Naive B cell (primary cell): ENCODE results near the gene OR2AT4. TPM values are rescaled to one million over a fixed set of nuclear protein-coding genes. Genes with fewer than 3 reads are reported as not detected.
"Not testable (repeated sequence)": the region's sequence is repeated elsewhere in the genome, so short reads cannot be mapped to it uniquely, and the experiment has no call there.

Experiments used
- ATAC-seq, 2 donors: fragments of 150-1000 bp; cut with Tn5 transposase; 2 replicates each; pipeline ENCODE4 v1.10.0; 2021; ENCODE audit warnings: low read depth in 2 of 2, mild to moderate bottlenecking in 2 of 2, moderate library complexity in 2 of 2
- DNase-seq: peaks from one replicate; pipeline ENCODE4 v3.0.0; 2022
- H3K27ac Mint-ChIP-seq, 6 donors: one replicate each; pipeline ENCODE4 v1.8.0; 2020 to 2022; ENCODE audit warnings: mild to moderate bottlenecking in 6 of 6, mixed read lengths in 6 of 6, moderate library complexity in 5 of 6, inconsistent platforms in 2 of 6
- H3K27me3 Mint-ChIP-seq, 3 donors: one replicate each; pipeline ENCODE4 v1.8.0; 2021 to 2022; ENCODE audit warnings: mixed read lengths in 3 of 3, mild to moderate bottlenecking in 1 of 3
- H3K36me3 Mint-ChIP-seq, 2 donors: one replicate each; pipeline ENCODE4 v1.8.0; 2020 to 2022; ENCODE audit warnings: mixed read lengths in 2 of 2, inconsistent platforms in 1 of 2, mild to moderate bottlenecking in 1 of 2
- H3K4me1 Mint-ChIP-seq, 3 donors: one replicate each; pipeline ENCODE4 v1.8.0; 2020 to 2022; ENCODE audit warnings: mixed read lengths in 3 of 3, inconsistent platforms in 1 of 3, mild to moderate bottlenecking in 1 of 3, moderate library complexity in 1 of 3
- H3K4me3 Mint-ChIP-seq, 8 donors: one replicate each; pipeline ENCODE4 v1.8.0; 2020 to 2022; ENCODE audit warnings: mild to moderate bottlenecking in 8 of 8, mixed read lengths in 8 of 8, moderate library complexity in 8 of 8, inconsistent platforms in 2 of 8
- H3K9me3 Mint-ChIP-seq, 7 donors: one replicate each; pipeline ENCODE4 v1.8.0; 2020 to 2022; ENCODE audit warnings: mixed read lengths in 7 of 7, mild to moderate bottlenecking in 5 of 7, inconsistent platforms in 2 of 7, moderate library complexity in 1 of 7
- polyA plus RNA-seq, 6 donors: library from polyadenylated mRNA; unstranded; fragments of 300-500 nt; fragmentation: Illumina TruSeq; gene quantifications; one replicate each; pipeline ENCODE4 v1.2.3, GENCODE V29; 2021; ENCODE audit warnings: low read depth in 6 of 6

OR2AT4 gene
- polyA plus RNA-seq, 6 donors from 2014 or later: not detected

DNA sequence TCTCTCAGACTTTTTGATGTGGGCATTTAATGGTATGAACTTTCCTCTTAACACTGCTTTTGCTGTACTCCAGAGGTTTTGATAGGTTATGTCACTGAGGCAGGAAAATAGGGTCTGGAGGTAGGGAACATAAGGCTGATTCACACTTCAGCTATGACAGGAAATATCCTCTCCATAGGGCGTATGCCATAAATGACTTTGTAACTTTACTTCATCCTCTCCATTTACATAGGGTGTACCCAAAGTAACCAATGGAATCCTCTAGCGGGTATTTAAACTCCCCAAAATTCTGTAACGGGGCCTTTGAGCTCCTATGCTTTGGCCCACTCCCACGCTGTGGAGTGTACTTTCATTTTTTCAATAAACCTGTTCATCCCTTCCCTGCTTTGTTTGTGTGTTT lies 49.5 kb downstream of the OR2AT4 start:
- no peak for DNase-seq
- H3K4me3 Mint-ChIP-seq: no peak overlapping the region
- peaks cover 0 to 4% (median under 1%) of the 10 kb centered on the region in 7 donors for H3K9me3 Mint-ChIP-seq
- peaks cover 0 to 3% of the 10 kb centered on the region in 2 donors for H3K36me3 Mint-ChIP-seq
- peaks cover 27 to 40% (median 37%) of the 10 kb centered on the region in 3 donors for H3K4me1 Mint-ChIP-seq
- peak overlapping the region in 1 of 6 donors; percentile 33 for H3K27ac Mint-ChIP-seq
- H3K27me3 Mint-ChIP-seq: no peaks in the 10 kb centered on the region
- no peak for ATAC-seq

GRCh38 chr11:75046668-75047067 lies 50.0 kb downstream of the OR2AT4 start:
- not testable (repeated sequence) for H3K4me3 Mint-ChIP-seq, H3K36me3 Mint-ChIP-seq, H3K9me3 Mint-ChIP-seq, H3K27me3 Mint-ChIP-seq, DNase-seq, ATAC-seq
- Mint-ChIP-seq H3K27ac (peak overlapping the region in 1 of 6 donors; percentile 34), H3K4me1 (peaks cover 27 to 40% (median 37%) of the 10 kb centered on the region in 3 donors)

DNA sequence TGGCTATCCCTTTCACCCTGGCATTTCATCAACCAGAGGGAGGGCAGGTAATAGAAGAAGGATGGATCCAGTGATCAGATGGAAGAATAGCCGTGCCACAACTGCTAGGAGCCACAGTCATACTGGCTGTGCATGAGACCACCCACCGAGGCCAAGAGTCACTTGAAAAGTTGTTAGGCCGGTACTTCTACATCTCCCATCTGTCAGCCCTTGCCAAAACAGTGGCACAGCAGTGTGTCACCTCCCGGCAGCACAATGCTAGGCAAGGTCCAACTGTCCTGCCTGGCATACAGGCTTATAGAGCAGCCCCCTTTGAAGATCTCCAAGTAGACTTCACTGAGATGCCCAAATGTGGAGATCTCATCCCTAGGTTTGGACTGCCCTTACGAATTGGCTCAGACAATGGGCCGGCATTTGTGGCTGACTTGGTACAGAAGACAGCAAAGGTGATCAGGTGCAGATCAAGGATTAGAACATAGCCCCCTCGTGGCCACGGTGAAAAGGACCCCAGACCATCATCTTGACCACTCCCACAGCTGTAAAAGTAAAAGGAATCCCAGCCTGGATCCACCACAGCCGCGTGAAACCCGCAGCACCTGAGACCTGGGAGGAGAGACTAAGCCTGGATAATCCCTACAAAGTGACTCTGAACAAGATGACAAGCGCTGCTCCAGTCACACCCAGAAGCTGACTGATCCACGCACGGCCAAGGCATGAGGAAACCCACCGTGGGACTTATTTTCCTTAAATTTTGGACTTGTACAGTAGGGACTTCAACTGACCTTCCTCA lies 52.1 kb downstream of the OR2AT4 start:
- Mint-ChIP-seq H3K4me1 (peaks cover 11 to 20% (median 18%) of the 10 kb centered on the region in 3 donors), H3K9me3 (peaks cover 4 to 17% (median 9%) of the 10 kb centered on the region in 7 donors), H3K27me3 (peaks cover 0 to 11% (median 10%) of the 10 kb centered on the region in 3 donors), H3K36me3 (peaks cover 0 to 12% of the 10 kb centered on the region in 2 donors)
- H3K27ac Mint-ChIP-seq, H3K4me3 Mint-ChIP-seq, DNase-seq, ATAC-seq: not testable (repeated sequence)

DNA sequence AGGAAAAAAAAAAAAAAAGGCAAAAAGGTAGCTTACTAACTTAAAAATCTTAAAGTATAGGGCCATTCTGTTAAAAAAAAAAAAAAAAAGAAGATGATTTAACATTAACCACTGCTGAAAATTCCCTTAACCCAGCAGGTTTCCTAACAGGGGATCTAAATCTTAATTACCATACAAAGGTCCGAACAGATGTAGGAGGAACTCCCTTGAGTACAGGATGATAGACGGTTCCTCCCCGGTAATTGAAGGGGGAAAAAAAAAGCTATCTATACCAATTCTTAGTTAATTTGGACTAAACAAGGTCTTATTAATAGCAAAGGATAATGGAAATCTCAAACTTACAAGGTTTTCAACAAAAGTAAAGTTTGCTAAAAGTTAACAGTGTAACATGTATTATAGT lies 54.9 kb downstream of the OR2AT4 start:
- H3K27me3 Mint-ChIP-seq: peaks cover 0 to 11% (median 10%) of the 10 kb centered on the region in 3 donors
- not testable (repeated sequence) for ATAC-seq, H3K4me1 Mint-ChIP-seq, DNase-seq, H3K4me3 Mint-ChIP-seq, H3K27ac Mint-ChIP-seq
- peaks cover 4 to 15% (median 9%) of the 10 kb centered on the region in 7 donors for H3K9me3 Mint-ChIP-seq
- peaks cover 0 to 12% of the 10 kb centered on the region in 2 donors for H3K36me3 Mint-ChIP-seq

DNA sequence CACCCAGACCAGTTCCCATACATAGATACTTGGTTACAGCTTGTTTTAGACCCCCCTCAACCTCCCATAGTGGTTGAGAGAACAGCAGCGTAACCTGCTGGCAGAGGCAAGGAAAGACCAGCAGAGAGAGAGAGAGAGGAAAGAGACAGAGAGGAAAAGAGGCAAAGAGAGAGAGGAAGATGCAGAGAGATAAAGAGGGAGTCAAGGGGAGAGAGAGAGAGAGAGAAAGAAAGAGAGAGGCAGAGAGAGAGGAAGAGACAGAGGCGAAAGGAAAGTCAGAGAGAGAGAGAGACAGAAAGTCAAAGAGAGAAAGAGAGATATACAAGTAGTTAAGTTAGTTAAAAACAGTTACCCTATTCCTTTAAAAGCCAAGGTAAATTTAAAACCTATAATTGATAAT lies 55.4 kb downstream of the OR2AT4 start:
- Mint-ChIP-seq H3K27me3 (peaks cover 0 to 11% (median 10%) of the 10 kb centered on the region in 3 donors), H3K4me3 (no peak overlapping the region), H3K9me3 (peaks cover 4 to 15% (median 9%) of the 10 kb centered on the region in 7 donors), H3K36me3 (peaks cover 0 to 12% of the 10 kb centered on the region in 2 donors), H3K4me1 (peaks cover 0 to 10% (median 8%) of the 10 kb centered on the region in 3 donors), H3K27ac (no peak overlapping the region)
- no peak for ATAC-seq
- DNase-seq: no peak

DNA sequence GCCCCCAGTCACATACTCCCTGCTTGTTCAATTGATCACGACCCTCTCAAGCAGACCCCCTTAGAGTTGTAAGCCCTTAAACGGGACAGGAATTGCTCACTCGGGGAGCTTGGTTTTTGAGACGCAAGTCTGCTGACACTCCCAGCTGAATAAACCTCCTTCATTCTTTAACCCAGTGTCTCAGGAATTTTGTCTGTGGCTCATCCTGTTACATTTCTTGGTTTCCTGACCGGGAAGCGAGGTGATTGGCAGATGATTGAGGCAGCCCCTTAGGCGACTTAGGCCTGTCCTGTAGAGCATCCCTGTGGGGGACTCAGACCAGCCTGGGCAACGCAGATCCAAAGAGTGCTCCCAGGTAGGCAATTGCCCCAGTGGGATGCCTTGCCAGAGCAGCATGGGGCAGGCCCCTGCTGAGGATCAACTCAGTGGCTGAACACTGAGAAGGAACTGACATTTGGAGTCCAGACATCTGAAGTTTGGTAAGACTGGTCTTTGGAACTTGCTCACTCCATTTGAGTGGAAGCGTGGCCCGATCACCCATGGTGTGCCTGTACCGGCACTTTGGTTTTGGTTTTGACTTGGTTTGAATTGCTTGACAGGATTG lies 56.4 kb downstream of the OR2AT4 start:
- no peak overlapping the region for H3K4me3 Mint-ChIP-seq
- H3K9me3 Mint-ChIP-seq: peaks cover 4 to 15% (median 9%) of the 10 kb centered on the region in 7 donors
- peaks cover 7 to 20% (median 17%) of the 10 kb centered on the region in 3 donors for H3K4me1 Mint-ChIP-seq
- peaks cover 0 to 12% of the 10 kb centered on the region in 2 donors for H3K36me3 Mint-ChIP-seq
- DNase-seq (no peak), ATAC-seq (no peak)
- no peak overlapping the region for H3K27ac Mint-ChIP-seq
- peaks cover 0 to 11% (median 10%) of the 10 kb centered on the region in 3 donors for H3K27me3 Mint-ChIP-seq

DNA sequence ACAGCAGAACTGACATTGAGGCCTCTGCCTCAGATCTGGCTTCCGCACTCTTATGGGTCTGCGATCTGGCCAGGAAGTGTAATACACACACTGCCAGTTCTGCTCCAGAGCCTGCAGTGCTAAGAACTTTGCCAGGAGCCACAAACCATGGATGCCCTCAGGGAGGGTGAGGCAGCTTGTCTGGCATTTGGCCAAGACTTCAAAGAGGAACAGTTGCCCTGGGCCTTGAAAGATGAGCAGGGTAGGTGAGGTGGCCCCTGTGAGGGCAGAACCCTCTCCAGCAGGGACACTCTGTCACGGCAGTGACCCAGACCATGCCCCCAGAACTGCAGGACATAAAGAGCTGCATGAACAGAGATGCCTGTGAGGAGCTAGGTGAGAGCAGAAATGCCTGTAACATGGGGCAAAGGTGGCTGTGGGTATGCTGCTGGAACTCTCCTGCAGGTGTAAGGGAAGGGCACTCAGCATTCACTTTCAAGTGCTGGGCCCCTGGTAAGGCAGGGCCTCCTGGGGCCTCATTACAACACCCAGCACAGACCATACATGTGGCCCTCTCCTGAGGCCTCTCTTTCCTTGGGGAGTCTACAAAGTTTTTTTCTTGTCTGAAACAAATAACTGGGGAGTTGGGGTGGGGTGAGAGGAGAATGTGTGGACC lies 60.6 kb downstream of the OR2AT4 start:
- peaks cover 0 to 6% (median 4%) of the 10 kb centered on the region in 3 donors for H3K27me3 Mint-ChIP-seq
- peaks cover 0 to 9% (median 5%) of the 10 kb centered on the region in 7 donors for H3K9me3 Mint-ChIP-seq
- DNase-seq (peak; percentile 26), ATAC-seq (peak in 1 of 2 donors; percentile 59)
- H3K27ac Mint-ChIP-seq: peak overlapping the region in 5 of 6 donors; percentile 42 to 96 (median 83)
- peak overlapping the region in 5 of 8 donors; percentile 10 to 54 (median 36) for H3K4me3 Mint-ChIP-seq
- peaks cover 0 to 6% of the 10 kb centered on the region in 2 donors for H3K36me3 Mint-ChIP-seq
- H3K4me1 Mint-ChIP-seq: peaks cover 7 to 15% (median 10%) of the 10 kb centered on the region in 3 donors

DNA sequence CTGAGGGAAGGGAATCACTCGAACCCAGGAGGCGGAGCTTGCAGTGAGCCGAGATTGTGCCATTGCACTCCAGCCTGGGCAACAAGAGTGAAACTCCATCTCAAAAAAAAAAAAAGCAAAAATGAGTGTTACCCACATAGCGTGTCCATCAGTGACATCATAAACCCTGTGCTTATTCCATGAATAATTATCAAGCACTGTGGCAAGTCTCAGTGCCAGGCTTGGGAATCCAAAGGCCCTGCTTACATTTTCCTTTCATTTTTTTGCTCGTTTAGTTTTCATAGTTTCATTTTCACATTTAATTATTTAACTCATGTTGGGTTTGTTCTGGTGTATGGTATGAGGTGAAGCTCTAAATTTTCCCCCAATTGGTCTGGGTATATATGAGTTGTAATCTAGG lies 61.4 kb downstream of the OR2AT4 start:
- Mint-ChIP-seq H3K27ac (peak overlapping the region in 3 of 6 donors; percentile 11 to 83 (median 43)), H3K36me3 (no peaks in the 10 kb centered on the region), H3K4me1 (peaks cover 7 to 15% (median 10%) of the 10 kb centered on the region in 3 donors), H3K4me3 (peak overlapping the region in 3 of 8 donors; percentile 10 to 36 (median 18)), H3K27me3 (no peaks in the 10 kb centered on the region), H3K9me3 (peaks cover 0 to 2% (median 0%) of the 10 kb centered on the region in 7 donors)
- DNase-seq: no peak
- ATAC-seq: no peak

- DNase-seq: no peak
- Mint-ChIP-seq H3K4me1 (peaks cover 7 to 15% (median 10%) of the 10 kb centered on the region in 3 donors), H3K9me3 (no peaks in the 10 kb centered on the region), H3K36me3 (no peaks in the 10 kb centered on the region), H3K27me3 (no peaks in the 10 kb centered on the region), H3K4me3 (peak overlapping the region in 1 of 8 donors; percentile 13), H3K27ac (no peak overlapping the region)
- no peak for ATAC-seq
Measured at GRCh38 chr11:75033916-75034315, 62.8 kb downstream of the OR2AT4 start.

DNA sequence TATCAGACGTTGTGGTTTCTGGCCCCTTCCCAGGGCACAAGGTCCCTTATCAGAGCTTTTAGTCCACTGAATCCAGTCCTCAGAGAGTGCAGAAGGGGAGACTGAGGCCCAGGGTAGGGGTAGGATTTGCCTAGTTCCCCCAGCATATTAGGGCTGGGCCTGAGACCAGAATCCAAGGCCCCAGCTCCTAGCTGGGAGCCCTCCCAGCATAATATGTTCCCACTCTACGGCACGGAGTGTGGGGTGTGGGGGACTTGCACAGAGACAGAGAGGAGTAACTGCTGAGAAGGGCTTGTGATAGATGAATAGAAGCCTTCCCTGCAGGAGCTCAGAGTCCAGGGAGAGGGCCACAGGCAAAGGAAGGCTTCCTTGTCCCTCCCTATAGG lies 64.1 kb downstream of the OR2AT4 start:
- H3K4me3 Mint-ChIP-seq: no peak overlapping the region
- ATAC-seq: no peak
- no peaks in the 10 kb centered on the region for H3K9me3 Mint-ChIP-seq
- peaks cover 7 to 15% (median 10%) of the 10 kb centered on the region in 3 donors for H3K4me1 Mint-ChIP-seq
- H3K27me3 Mint-ChIP-seq: no peaks in the 10 kb centered on the region
- H3K27ac Mint-ChIP-seq: no peak overlapping the region
- no peaks in the 10 kb centered on the region for H3K36me3 Mint-ChIP-seq
- no peak for DNase-seq

- ATAC-seq (peak in 1 of 2 donors; percentile 59), DNase-seq (peak; percentile 29)
- peaks cover 7 to 15% (median 10%) of the 10 kb centered on the region in 3 donors for H3K4me1 Mint-ChIP-seq
- no peaks in the 10 kb centered on the region for H3K9me3 Mint-ChIP-seq
- H3K27me3 Mint-ChIP-seq: no peaks in the 10 kb centered on the region
- H3K27ac Mint-ChIP-seq: no peak overlapping the region
- no peak overlapping the region for H3K4me3 Mint-ChIP-seq
- H3K36me3 Mint-ChIP-seq: no peaks in the 10 kb centered on the region
Measured at GRCh38 chr11:75031771-75032549, 64.7 kb downstream of the OR2AT4 start.
